PFSK-1 (cell line): ENCODE measurements around the gene ZNF445.

ENCODE experiments used
- FOXP2 ChIP-seq: optimal IDR thresholded peaks from 2 replicates; pipeline ENCODE3; 2011; ENCODE audit warnings: borderline replicate concordance, control low read depth, inconsistent platforms; ENCODE audit not compliant: insufficient read depth; ENCODE audit errors: extremely low read length, extremely low read depth
- POLR2AphosphoS5 ChIP-seq: IDR thresholded peaks from 2 replicates; pipeline ENCODE4 v1.6.1; 2012; ENCODE audit warnings: low read depth, mild to moderate bottlenecking, control low read depth, low read length, moderate library complexity
- REST ChIP-seq, 2 experiments: IDR thresholded peaks; 2 replicates each; pipeline versions ENCODE4 v1.6.1 to v1.8.0; 2011 to 2012; ENCODE audit warnings: low read depth in 2 of 2, low read length in 2 of 2, control low read depth in 1 of 2, inconsistent platforms in 1 of 2, mild to moderate bottlenecking in 1 of 2, moderate library complexity in 1 of 2; ENCODE audit not compliant: insufficient read depth in 1 of 2
- SIN3A ChIP-seq: IDR thresholded peaks from 2 replicates; pipeline ENCODE4 v1.6.1; 2012; ENCODE audit warnings: mild to moderate bottlenecking, low read length, moderate library complexity, borderline replicate concordance; ENCODE audit not compliant: insufficient read depth
- TAF1 ChIP-seq: IDR thresholded peaks from 2 replicates; pipeline ENCODE4 v1.6.1; 2012; ENCODE audit warnings: low read length, control low read depth, borderline replicate concordance; ENCODE audit not compliant: insufficient read depth

Gene ZNF445

GRCh38 chr3:44396200-44397171 is 81.0 kb downstream of the ZNF445 start:
- TF ChIP-seq SIN3A (no peak), TAF1 (no peak), REST (IDR thresholded peaks at IDR 0.05; ENCODE audit: insufficient read depth in 1 of 2, low read depth in 2 of 2, low read length in 2 of 2) (no peak), FOXP2 (no peak), POLR2AphosphoS5 (no peak)

- no peak for TF ChIP-seq POLR2AphosphoS5
- TF ChIP-seq FOXP2, result no peak
- no peak for TF ChIP-seq TAF1
- TF ChIP-seq SIN3A, result no peak
These were observed 81.8 kb downstream of the ZNF445 start for GRCh38 chr3:44395714-44396113.

- TF ChIP-seq TAF1, result no peak
These were observed 85.0 kb downstream of the ZNF445 start for GRCh38 chr3:44392489-44392888.

GRCh38 chr3:44387404-44387803 is 90.1 kb downstream of the ZNF445 start:
- TF ChIP-seq POLR2AphosphoS5 (no peak), TAF1 (no peak), FOXP2 (no peak), SIN3A (no peak), REST (IDR thresholded peaks at IDR 0.05; ENCODE audit: insufficient read depth in 1 of 2, low read depth in 2 of 2, low read length in 2 of 2) (no peak)
